ENCODE results near the gene PARN. TPM values are rescaled to one million over a fixed set of nuclear protein-coding genes. Genes with fewer than 3 reads are reported as not detected.
A peak's percentile ranks its signal among the peaks of the same experiment; 100 is the strongest.

Gene PARN
- total and polyA plus RNA-seq, 8 donors = 8.3 to 19.6 (median 14.1) TPM

- no peaks in the 10 kb centered on the region for H3K27me3 ChIP-seq
- FAIRE-seq (peak; percentile 93), DNase-seq (peak; percentile 71 to 94 (median 86)), ATAC-seq (peak; percentile 93 to 96 (median 96))
- WGBS, 2 donors = 5% methylated on average over 20 of the region's 20 CpGs
- H3K27ac ChIP-seq = peak overlapping the region; percentile 9 to 76 (median 56)
- peaks cover 19 to 42% (median 25%) of the 10 kb centered on the region in 3 donors for H3K4me1 ChIP-seq
- intact Hi-C loops (cut with DNase I) = no loop called here
- TF ChIP-seq CTCF (IDR thresholded peaks at IDR 0.05) = no peak
- peak overlapping the region in 3 of 4 donors; percentile 0 to 26 (median 10) for H3K4me3 ChIP-seq
- H3K9me3 ChIP-seq = no peaks in the 10 kb centered on the region
- no peaks in the 10 kb centered on the region for H3K36me3 ChIP-seq
Measured at GRCh38 chr16:14486520-14487303, 143.3 kb downstream of the PARN start.

GRCh38 chr16:14485811-14486519 lies 144.1 kb downstream of the PARN start:
- 81 to 82% methylated on average over 16 of the region's 16 CpGs for WGBS, 2 donors
- Histone ChIP-seq H3K36me3 (no peaks in the 10 kb centered on the region), H3K9me3 (no peaks in the 10 kb centered on the region), H3K4me3 (peak overlapping the region in 1 of 4 donors; percentile 26), H3K27ac (peak overlapping the region; percentile 9 to 76 (median 56)), H3K4me1 (peaks cover 19 to 46% (median 25%) of the 10 kb centered on the region in 3 donors), H3K27me3 (no peaks in the 10 kb centered on the region)
- DNase-seq = no peak
- no peak for FAIRE-seq
- intact Hi-C loops (cut with DNase I) = no loop called here
- TF ChIP-seq CTCF (IDR thresholded peaks at IDR 0.05) = no peak
- peak; percentile 4 to 20 (median 9) for ATAC-seq

- ATAC-seq = no peak
- intact Hi-C loops (cut with DNase I) = no loop called here
- TF ChIP-seq CTCF (IDR thresholded peaks at IDR 0.05) = no peak
Measured at GRCh38 chr16:14485121-14485551, 144.9 kb downstream of the PARN start.

GRCh38 chr16:14483819-14484385 lies 146.2 kb downstream of the PARN start:
- no peak for ATAC-seq
- Histone ChIP-seq H3K9me3 (no peaks in the 10 kb centered on the region), H3K27me3 (no peaks in the 10 kb centered on the region), H3K4me3 (no peak overlapping the region), H3K4me1 (peaks cover 18 to 41% (median 19%) of the 10 kb centered on the region in 3 donors), H3K27ac (no peak overlapping the region), H3K36me3 (no peaks in the 10 kb centered on the region)
- no peak for TF ChIP-seq CTCF (IDR thresholded peaks at IDR 0.05)
- FAIRE-seq = no peak
- 77 to 95% methylated on average over 6 of the region's 6 CpGs for WGBS, 2 donors
- intact Hi-C loops (cut with DNase I) = no loop called here
- no peak for DNase-seq

More at GRCh38 chr16:14485121-14485551, 144.9 kb downstream of the PARN start:
- no peak for DNase-seq
- H3K9me3 ChIP-seq = no peaks in the 10 kb centered on the region
- no peak overlapping the region for H3K4me3 ChIP-seq
- FAIRE-seq = no peak
- H3K27ac ChIP-seq = no peak overlapping the region
- H3K36me3 ChIP-seq = no peaks in the 10 kb centered on the region
- 77 to 78% methylated on average over 2 of the region's 2 CpGs for WGBS, 2 donors
- peaks cover 19 to 44% (median 19%) of the 10 kb centered on the region in 3 donors for H3K4me1 ChIP-seq
- H3K27me3 ChIP-seq = no peaks in the 10 kb centered on the region
